NCI-H2227 treated with DMSO at 0.1 percent for 48 hours (cell line): ENCODE measurements around the gene CACTIN.

Source experiments
- DNase-seq: peaks from one replicate; lab custom pipeline; 2025; lab: John Stamatoyannopoulos, UW

CACTIN gene

GRCh38 chr19:3609779-3610719, 16.5 kb downstream of the CACTIN start:
- DNase-seq, result no peak

DNA sequence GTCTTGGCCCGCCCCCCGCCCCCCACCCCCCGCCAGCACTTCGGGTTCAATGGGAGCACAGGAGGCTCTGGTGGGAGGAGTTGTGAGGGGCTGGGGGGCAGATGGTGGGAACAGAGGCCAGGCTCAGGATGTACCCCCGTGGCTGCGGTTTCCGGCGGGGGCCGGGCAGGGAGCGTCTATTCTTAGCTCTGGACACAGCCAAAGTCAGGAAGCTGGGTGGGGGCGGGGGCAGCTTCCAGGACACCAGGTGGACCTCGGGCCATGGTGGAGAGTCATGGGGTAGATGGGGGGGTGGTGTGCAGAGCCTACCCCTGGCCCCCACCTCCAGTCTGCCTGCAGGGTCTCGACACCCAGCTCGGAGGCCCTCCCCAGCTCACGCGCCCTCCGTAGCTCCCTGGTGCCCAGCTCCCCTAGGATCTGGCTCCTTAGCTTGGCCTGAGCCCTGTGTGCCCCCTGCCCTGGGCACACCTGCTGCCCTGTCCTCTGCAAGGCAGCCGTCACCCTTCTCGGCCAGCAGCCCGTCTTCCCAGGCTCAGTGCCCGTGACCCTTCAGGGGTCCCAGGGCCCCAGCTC, 17.8 kb downstream of the CACTIN start:
- no peak for DNase-seq

- no peak for DNase-seq
These were observed 18.4 kb downstream of the CACTIN start for GRCh38 chr19:3608079-3608641.

- no peak for DNase-seq
These were observed 19.1 kb downstream of the CACTIN start for GRCh38 chr19:3607303-3608078.

DNA sequence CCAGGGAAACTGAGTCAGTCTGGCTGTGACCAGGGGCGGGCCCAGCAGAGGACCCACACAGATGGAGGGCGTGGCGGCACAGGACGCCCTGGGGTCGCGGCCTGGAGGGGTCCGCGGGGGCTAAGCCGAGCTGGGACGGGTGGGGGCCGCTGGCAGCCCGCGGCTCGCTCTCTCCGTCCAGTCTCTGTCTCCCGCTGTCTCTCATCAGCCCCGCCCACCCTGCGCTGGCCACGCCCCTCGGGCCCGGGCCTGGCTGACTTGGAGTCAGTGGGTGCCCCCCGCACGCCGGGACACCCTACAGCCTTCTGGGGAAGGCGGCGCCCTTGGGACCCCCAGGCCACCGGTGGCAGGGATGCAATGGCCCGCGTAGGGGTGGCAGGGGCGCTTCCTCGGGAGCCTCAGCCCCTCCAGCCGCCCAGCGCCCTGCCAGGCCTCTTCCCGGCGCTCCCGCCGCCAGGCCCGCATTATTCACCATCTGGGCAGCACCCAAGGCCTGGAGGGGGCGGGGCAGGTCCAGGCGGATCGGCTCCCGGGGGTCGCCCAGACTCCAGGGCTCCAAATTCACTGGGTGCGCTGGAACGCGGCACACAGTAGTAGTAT, 19.8 kb downstream of the CACTIN start, which contains the start of gene TBXA2R:
TBXA2R (minus strand) TSS at position 186 of the 600 bp plus-strand sequence. CDS start 6,241 bp downstream, outside the sequence.
- no peak for DNase-seq

- no peak for DNase-seq
These were observed 20.4 kb downstream of the CACTIN start for GRCh38 chr19:3606174-3606689.

- no peak for DNase-seq
These were observed 20.8 kb downstream of the CACTIN start for GRCh38 chr19:3605770-3606169.

GRCh38 chr19:3605361-3605760, 21.2 kb downstream of the CACTIN start:
- DNase-seq, result no peak

- no peak for DNase-seq
These were observed 21.6 kb downstream of the CACTIN start for GRCh38 chr19:3604987-3605343.

DNA sequence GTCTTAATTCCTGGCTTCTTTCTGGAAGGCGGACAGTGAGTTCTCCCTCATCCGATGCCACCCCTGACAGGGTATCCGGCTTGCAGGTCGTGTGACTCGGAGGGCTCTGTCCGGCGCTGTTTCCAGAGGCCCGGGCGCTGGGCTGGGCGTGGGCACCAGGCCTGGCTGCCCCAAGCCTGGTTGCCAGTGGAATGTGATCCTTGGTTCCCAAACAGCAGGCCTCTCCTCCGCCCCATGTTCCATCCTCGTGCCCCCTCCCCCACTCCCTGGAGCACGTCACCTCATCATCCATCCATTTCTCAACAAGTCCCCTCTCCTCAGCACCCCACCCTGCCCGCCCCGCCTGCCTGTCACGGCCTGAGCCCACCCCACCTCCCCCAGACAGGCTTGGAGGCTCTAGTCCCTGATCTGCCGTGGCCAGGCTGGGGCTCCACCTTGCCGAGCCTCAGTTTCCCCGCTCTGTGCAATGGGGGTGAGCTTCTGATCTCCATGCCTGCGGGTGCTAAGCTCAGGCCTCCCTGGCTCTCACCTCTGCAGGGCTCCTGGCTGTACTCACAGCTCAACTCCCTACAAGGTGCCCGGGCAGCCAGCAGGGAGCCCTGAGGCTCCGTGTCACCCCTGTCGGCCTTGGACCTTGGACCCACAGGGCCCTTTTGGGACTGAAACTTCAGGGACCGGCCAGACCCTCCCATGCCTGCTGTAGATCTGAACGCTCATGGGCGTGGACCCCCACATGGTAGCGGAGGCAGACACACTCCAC, 22.2 kb downstream of the CACTIN start:
- no peak for DNase-seq

DNA sequence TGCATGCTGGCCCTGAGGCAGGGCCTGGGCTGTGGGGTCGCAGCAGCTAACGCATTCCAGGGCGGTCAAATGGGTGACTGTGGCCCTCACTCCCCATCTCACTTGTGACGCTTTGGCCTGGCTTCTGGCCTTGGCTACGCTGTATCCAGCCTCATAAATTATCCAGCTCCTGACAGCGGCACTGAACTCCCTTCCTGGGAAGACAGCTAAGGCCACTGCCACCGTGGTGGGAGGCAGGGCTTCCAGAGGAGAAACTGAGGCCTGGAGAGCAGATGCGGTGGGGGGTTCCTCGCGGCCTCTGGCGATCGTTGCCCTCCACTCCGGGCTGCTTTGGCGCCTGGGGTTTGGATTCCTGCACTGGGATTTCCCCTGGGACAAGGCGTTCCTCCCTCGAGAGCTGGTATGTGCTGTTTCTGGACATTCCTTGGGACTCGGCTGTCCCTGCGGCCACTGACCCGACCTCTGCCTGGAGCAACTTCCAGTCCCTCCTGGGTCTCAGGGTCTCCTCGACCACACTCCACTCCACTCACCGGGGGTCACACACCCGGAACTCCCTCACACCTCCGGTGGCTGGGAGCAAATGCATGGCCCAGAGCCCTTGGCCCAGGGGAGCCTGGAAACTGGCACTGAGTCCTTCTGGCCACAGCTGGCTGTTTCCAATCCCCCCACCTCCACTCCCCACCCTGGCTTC, 23.3 kb downstream of the CACTIN start:
- no peak for DNase-seq

- no peak for DNase-seq
These were observed 25.6 kb downstream of the CACTIN start for GRCh38 chr19:3601021-3601420.

DNA sequence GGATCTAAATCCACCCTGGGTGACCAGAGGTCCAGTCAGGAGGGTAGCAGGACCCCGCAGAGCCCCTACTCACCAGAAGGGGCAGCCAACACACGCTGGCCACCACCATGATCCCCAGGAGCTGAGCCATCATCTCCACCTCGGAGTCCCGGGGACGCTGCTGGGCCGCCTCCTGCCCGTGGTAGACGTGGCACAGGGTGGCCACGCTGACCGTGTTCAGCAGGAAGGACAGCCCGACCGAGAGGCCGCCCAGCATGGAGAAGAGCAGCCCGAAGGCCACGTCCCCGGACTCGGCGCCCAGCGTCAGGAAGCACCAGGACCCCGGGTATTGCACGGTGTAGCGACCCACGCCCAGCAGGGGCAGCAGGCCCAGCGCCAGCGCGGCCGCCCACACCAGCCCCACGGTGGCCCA, 26.8 kb downstream of the CACTIN start:
- no peak for DNase-seq

DNA sequence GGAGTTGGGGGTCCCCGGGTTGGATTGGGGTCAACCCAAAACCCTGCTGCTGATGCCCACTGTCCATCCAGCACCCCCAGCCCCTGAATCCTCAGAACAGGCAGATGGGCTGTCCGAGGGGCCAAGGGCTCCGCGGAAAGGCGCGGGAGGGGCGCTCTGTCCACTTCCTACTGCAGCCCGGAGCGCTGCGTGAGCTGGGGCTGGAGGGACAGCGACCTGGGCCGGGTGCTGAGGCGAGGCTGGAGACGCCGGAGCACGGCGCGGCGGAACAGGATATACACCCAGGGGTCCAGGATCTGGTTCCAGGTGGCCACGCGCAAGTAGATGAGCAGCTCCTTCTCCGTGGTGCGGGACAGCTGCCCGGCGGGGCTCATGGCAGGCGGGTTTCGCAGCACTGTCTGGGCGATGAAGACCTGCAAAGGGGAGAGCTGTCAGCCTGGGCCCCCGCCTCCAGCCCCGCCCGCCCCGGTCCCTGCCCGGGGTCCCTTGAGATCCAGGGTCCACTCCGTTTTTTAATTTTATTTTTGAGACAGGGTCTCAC, 31.0 kb downstream of the CACTIN start:
- no peak for DNase-seq

DNA sequence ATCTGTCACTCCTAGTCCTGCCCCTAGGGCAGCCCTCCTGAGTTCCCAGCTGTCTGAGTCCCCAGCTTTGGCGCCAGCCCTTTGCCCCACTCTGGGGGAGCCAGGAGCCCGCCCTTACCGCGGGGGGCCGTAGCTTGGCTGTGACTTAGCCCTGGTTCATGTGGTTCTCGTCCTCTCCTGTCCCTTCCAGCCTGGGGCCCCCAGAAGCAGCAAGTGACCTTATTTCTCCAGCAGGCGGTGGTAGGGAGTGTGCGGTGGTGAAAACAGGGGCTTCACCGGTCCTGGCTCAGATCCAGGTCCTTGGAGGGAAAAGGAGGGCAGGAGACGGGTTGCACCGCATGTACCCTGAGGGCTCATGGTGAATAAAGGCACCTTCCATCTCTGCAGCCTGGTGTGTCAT, 33.4 kb downstream of the CACTIN start:
- DNase-seq, result no peak

DNA sequence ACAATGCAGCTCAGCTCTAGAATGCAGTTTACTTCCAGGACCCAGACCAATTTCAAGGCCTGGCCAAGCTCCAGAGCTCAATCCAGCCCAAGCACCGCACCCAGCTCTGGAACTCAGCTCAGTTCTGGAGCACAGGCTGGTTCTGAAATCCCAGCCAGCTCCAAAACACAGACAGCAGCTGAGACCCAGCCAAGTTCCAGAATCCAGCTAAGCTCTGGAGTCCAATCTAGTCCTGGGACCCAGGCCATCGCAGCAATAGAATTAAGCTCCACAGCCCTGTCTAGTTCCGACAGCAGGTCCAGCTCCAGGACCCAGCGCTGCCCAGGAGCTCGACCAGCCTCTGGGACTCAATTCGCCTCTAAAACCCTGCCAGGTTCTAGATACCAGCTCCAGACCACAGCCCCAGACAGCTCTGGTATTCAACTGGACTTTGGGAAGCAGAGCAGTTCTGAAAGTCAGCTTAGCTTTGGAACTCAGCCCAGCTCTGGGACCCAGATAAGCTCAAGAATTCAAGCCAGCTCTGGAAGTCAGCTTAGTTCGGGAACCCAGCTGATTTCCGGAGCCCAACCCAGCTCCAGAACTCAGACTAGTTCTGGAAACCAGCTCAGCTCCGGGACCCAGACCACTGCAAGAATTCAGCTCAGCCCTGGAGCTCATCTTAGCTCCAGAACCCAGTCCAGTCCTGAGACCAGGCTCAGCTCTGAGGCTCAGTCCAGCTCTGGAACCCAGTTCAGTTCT, 34.5 kb downstream of the CACTIN start:
- DNase-seq, result no peak

DNA sequence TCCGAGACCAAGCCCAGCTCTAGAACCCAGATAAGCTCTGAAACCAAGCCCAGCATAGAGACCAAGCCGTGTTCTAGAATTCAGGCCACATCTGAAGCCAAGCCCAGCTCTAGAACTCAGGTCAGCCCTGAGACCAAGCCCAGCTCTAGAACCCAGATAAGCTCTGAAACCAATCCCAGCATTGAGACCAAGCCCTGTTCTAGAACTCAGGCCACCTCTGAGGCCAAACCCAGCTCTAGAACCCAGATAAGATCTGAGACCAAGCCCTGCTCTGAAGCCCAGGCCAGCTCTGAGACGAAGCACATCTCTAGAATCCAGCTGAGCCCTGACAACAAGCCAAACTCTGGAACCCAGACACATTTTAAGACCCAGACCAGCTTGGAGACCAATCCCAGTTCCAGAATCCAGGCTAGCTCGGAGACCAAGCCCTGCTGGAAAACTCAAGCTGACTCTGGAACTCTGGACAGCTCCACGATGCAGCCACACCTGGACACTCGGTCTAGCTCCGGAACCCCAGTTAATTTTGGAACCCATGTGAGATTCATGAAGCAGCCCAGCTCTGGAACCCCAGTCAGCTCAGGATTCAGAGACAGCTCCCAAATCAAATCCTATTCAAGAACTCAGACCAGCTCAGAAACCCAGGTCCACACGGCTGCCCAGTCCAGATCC, 35.5 kb downstream of the CACTIN start:
- DNase-seq, result no peak

- no peak for DNase-seq
These were observed 36.6 kb downstream of the CACTIN start for GRCh38 chr19:3589949-3590348.

DNA sequence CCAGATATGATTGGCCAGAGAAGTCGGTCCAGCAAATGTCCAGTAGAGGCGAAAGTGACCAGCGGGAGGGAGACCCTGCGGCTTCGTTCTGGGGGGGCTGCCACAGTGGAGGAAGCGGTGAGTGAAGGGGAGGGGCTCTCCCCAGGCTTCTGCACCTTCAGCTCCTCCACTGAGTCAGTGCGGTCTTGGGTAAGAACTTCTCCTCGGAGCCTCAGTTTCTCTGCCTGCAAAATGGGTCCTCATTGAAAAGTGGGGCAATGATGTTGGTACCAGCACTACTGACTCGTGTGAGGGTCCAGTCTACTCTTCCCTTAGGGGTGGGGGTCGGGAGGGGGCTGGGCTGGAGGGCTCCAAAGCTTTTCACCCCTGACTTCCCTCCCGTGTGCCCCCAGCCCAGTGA, 37.2 kb downstream of the CACTIN start:
- no peak for DNase-seq
